ENCODE data around the gene DPT.

Gene DPT

GRCh38 chr1:168700575-168701268, 28.3 kb downstream of the DPT start:
- DNase-seq (ENCODE audit: low read depth in 2 of 2) = no peak

GRCh38 chr1:168698453-168698852, 30.6 kb downstream of the DPT start:
- no peak for DNase-seq (ENCODE audit: low read depth in 2 of 2)

GRCh38 chr1:168697356-168698126, 31.5 kb downstream of the DPT start:
- DNase-seq (ENCODE audit: low read depth in 2 of 2) = no peak

GRCh38 chr1:168696125-168696760, 32.8 kb downstream of the DPT start:
- DNase-seq (ENCODE audit: low read depth in 2 of 2) = no peak

- DNase-seq (ENCODE audit: low read depth in 2 of 2) = no peak
Observed at GRCh38 chr1:168693872-168694238, 35.2 kb downstream of the DPT start.

- no peak for DNase-seq (ENCODE audit: low read depth in 2 of 2)
Observed at GRCh38 chr1:168693197-168693871, 35.7 kb downstream of the DPT start.

GRCh38 chr1:168692472-168692871, 36.5 kb downstream of the DPT start:
- DNase-seq (ENCODE audit: low read depth in 2 of 2) = no peak

GRCh38 chr1:168691541-168691940, 37.5 kb downstream of the DPT start:
- no peak for DNase-seq (ENCODE audit: low read depth in 2 of 2)

GRCh38 chr1:168689726-168690602, 39.0 kb downstream of the DPT start:
- no peak for DNase-seq (ENCODE audit: low read depth in 2 of 2)

GRCh38 chr1:168689327-168689657, 39.7 kb downstream of the DPT start:
- DNase-seq (ENCODE audit: low read depth in 2 of 2) = no peak

- no peak for DNase-seq (ENCODE audit: low read depth in 2 of 2)
Observed at GRCh38 chr1:168688644-168689326, 40.2 kb downstream of the DPT start.

GRCh38 chr1:168687816-168688215, 41.2 kb downstream of the DPT start:
- DNase-seq (ENCODE audit: low read depth in 2 of 2) = no peak

GRCh38 chr1:168686666-168687065, 42.3 kb downstream of the DPT start:
- no peak for DNase-seq (ENCODE audit: low read depth in 2 of 2)

- no peak for DNase-seq (ENCODE audit: low read depth in 2 of 2)
Observed at GRCh38 chr1:168683871-168684270, 45.1 kb downstream of the DPT start.

GRCh38 chr1:168676861-168677260, 52.1 kb downstream of the DPT start:
- DNase-seq (ENCODE audit: low read depth in 2 of 2) = no peak

GRCh38 chr1:168676029-168676812, 52.8 kb downstream of the DPT start:
- no peak for DNase-seq (ENCODE audit: low read depth in 2 of 2)

GRCh38 chr1:168673974-168674683, 54.9 kb downstream of the DPT start:
- no peak for DNase-seq (ENCODE audit: low read depth in 2 of 2)

GRCh38 chr1:168672278-168672677, 56.7 kb downstream of the DPT start:
- no peak for DNase-seq (ENCODE audit: low read depth in 2 of 2)

- DNase-seq (ENCODE audit: low read depth in 2 of 2) = no peak
Observed at GRCh38 chr1:168671782-168672181, 57.2 kb downstream of the DPT start.

All from stimulated activated CD8-positive, alpha-beta memory T cell treated with anti-CD3 and anti-CD28 coated beads, Interleukin-15, amount 100 ng/mL, for 48 hours (primary cell).